ENCODE results near the gene PRKAG3.
"Not testable (repeated sequence)": the region's sequence is repeated elsewhere in the genome, so short reads cannot be mapped to it uniquely, and the experiment has no call there.

DNA sequence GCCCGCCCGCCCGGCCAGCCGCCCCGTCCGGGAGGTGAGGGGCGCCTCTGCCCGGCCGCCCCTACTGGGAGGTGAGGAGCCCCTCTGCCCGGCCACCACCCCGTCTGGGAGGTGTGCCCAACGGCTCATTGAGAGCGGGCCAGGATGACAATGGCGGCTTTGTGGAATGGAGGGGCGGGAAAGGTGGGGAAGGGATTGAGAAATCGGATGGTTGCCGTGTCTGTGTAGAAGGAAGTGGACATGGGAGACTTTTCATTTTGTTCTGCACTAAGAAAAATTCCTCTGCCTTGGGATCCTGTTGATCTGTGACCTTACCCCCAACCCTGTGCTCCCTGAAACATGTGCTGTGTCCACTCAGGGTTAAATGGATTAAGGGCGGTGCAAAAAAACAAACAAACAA lies 15.4 kb upstream of the PRKAG3 start:
- TF ChIP-seq, protein P1, sequence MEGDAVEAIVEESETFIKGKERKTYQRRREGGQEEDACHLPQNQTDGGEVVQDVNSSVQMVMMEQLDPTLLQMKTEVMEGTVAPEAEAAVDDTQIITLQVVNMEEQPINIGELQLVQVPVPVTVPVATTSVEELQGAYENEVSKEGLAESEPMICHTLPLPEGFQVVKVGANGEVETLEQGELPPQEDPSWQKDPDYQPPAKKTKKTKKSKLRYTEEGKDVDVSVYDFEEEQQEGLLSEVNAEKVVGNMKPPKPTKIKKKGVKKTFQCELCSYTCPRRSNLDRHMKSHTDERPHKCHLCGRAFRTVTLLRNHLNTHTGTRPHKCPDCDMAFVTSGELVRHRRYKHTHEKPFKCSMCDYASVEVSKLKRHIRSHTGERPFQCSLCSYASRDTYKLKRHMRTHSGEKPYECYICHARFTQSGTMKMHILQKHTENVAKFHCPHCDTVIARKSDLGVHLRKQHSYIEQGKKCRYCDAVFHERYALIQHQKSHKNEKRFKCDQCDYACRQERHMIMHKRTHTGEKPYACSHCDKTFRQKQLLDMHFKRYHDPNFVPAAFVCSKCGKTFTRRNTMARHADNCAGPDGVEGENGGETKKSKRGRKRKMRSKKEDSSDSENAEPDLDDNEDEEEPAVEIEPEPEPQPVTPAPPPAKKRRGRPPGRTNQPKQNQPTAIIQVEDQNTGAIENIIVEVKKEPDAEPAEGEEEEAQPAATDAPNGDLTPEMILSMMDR (conservative IDR thresholded peaks at IDR 0.05; ENCODE audit: low read depth in 2 of 2): not testable (repeated sequence)
- TF ChIP-seq, protein P2, sequence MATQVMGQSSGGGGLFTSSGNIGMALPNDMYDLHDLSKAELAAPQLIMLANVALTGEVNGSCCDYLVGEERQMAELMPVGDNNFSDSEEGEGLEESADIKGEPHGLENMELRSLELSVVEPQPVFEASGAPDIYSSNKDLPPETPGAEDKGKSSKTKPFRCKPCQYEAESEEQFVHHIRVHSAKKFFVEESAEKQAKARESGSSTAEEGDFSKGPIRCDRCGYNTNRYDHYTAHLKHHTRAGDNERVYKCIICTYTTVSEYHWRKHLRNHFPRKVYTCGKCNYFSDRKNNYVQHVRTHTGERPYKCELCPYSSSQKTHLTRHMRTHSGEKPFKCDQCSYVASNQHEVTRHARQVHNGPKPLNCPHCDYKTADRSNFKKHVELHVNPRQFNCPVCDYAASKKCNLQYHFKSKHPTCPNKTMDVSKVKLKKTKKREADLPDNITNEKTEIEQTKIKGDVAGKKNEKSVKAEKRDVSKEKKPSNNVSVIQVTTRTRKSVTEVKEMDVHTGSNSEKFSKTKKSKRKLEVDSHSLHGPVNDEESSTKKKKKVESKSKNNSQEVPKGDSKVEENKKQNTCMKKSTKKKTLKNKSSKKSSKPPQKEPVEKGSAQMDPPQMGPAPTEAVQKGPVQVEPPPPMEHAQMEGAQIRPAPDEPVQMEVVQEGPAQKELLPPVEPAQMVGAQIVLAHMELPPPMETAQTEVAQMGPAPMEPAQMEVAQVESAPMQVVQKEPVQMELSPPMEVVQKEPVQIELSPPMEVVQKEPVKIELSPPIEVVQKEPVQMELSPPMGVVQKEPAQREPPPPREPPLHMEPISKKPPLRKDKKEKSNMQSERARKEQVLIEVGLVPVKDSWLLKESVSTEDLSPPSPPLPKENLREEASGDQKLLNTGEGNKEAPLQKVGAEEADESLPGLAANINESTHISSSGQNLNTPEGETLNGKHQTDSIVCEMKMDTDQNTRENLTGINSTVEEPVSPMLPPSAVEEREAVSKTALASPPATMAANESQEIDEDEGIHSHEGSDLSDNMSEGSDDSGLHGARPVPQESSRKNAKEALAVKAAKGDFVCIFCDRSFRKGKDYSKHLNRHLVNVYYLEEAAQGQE (IDR thresholded peaks at IDR 0.05; ENCODE audit: unreplicated experiment): not testable (repeated sequence)
